Vagina (tissue), 2 donors: Measurements from ENCODE around the gene PSKH1. TPM values are rescaled to one million over a fixed set of nuclear protein-coding genes. Genes with fewer than 3 reads are reported as not detected.

Experiments used
- DNase-seq, 2 donors: peaks; one replicate each; pipeline ENCODE4 v3.0.0-alpha.2; 2017; ENCODE audit errors: extremely low spot score in 2 of 2
- H3K27ac ChIP-seq: fragments of 200-600 bp; sonication (generic); one replicate; pipeline ENCODE4 v1.5.1; 2019
- H3K27me3 ChIP-seq: fragments of 200-600 bp; sonication (generic); one replicate; pipeline ENCODE4 v1.5.1; 2019
- H3K36me3 ChIP-seq, 2 donors: fragments of 200-600 bp; sonication (generic); one replicate each; pipeline ENCODE4 v1.5.1; 2017 to 2019
- H3K4me1 ChIP-seq: fragments of 200-600 bp; sonication (generic); one replicate; pipeline ENCODE4 v1.5.1; 2019
- H3K4me3 ChIP-seq, 2 donors: fragments of 200-600 bp; sonication (generic); 1 replicate in 1 of 2; 2 replicates in 1 of 2; pipeline ENCODE4 v1.5.1; 2016 to 2019
- H3K9me3 ChIP-seq: fragments of 200-600 bp; sonication (generic); one replicate; pipeline ENCODE4 v1.5.1; 2019
- CTCF ChIP-seq, 3 experiments: fragments of 450-650 bp in 2 of 3; fragments of 200-600 bp in 1 of 3; sonication (generic) in 1 of 3; IDR thresholded peaks; one replicate each; pipeline ENCODE4 v1.5.1; 2017 to 2019; ENCODE audit warnings: antibody characterized with exemption in 3 of 3, mild to moderate bottlenecking in 2 of 3, moderate library complexity in 2 of 3
- POLR2A ChIP-seq, 2 donors: fragments of 450-650 bp; IDR thresholded peaks; one replicate each; pipeline ENCODE4 v1.6.1; 2017; ENCODE audit warnings: antibody characterized with exemption in 2 of 2, mild to moderate bottlenecking in 2 of 2, moderate library complexity in 2 of 2
- POLR2AphosphoS5 ChIP-seq, 2 donors: sonication (generic); formaldehyde crosslinking; IDR thresholded peaks; one replicate each; pipeline ENCODE4 v1.9.0; 2017; ENCODE audit warnings: antibody characterized with exemption in 2 of 2, mild to moderate bottlenecking in 2 of 2, low read depth in 1 of 2; ENCODE audit not compliant: insufficient read depth in 1 of 2
- intact Hi-C: fragments of 100-400 bp; cut with DNase I; formaldehyde crosslinking; loops from one replicate; pipeline ENCODE4 v1.15.1; 2023
- total RNA-seq: library from RNA; depleted of rRNA; stranded (reverse); fragments of >200 nt; gene quantifications from one replicate; pipeline ENCODE4 v1.2.3, GENCODE V29; 2016

Gene PSKH1
- total RNA-seq, 1 donor from 2014 or later = 17.4 TPM

GRCh38 chr16:67922221-67922620 is 29.2 kb downstream of the PSKH1 start:
- Histone ChIP-seq H3K27me3 (no peaks in the 10 kb centered on the region), H3K4me1 (peaks cover 60% of the 10 kb centered on the region), H3K4me3 (no peak overlapping the region), H3K27ac (no peak overlapping the region), H3K36me3 (peaks cover 0 to 11% of the 10 kb centered on the region in 2 donors), H3K9me3 (no peaks in the 10 kb centered on the region)
- no peak for DNase-seq
- intact Hi-C loops = no loop called here
- TF ChIP-seq CTCF (IDR thresholded peaks at IDR 0.05) = no peak
- TF ChIP-seq POLR2A (IDR thresholded peaks at IDR 0.05) = no peak
- no peak for TF ChIP-seq POLR2AphosphoS5 (IDR thresholded peaks at IDR 0.05; ENCODE audit: insufficient read depth in 1 of 2, low read depth in 1 of 2)

GRCh38 chr16:67922740-67923139 is 29.7 kb downstream of the PSKH1 start:
- no peak overlapping the region for H3K27ac ChIP-seq
- intact Hi-C loops = no loop called here
- no peak for DNase-seq

GRCh38 chr16:67923414-67924116 is 30.5 kb downstream of the PSKH1 start:
- Histone ChIP-seq H3K36me3 (peaks cover 0 to 23% of the 10 kb centered on the region in 2 donors), H3K27me3 (no peaks in the 10 kb centered on the region), H3K4me3 (no peak overlapping the region), H3K4me1 (peaks cover 52% of the 10 kb centered on the region), H3K9me3 (no peaks in the 10 kb centered on the region), H3K27ac (no peak overlapping the region)
- TF ChIP-seq POLR2AphosphoS5 (IDR thresholded peaks at IDR 0.05; ENCODE audit: insufficient read depth in 1 of 2, low read depth in 1 of 2) = no peak
- no peak for TF ChIP-seq POLR2A (IDR thresholded peaks at IDR 0.05)
- no peak for TF ChIP-seq CTCF (IDR thresholded peaks at IDR 0.05)
- no peak for DNase-seq
- intact Hi-C loops = no loop called here

More at GRCh38 chr16:67922740-67923139, 29.7 kb downstream of the PSKH1 start:
- H3K9me3 ChIP-seq = no peaks in the 10 kb centered on the region
- H3K4me3 ChIP-seq = no peak overlapping the region
- H3K27me3 ChIP-seq = no peaks in the 10 kb centered on the region
- TF ChIP-seq POLR2A (IDR thresholded peaks at IDR 0.05) = no peak
- TF ChIP-seq POLR2AphosphoS5 (IDR thresholded peaks at IDR 0.05; ENCODE audit: insufficient read depth in 1 of 2, low read depth in 1 of 2) = no peak
- TF ChIP-seq CTCF (IDR thresholded peaks at IDR 0.05) = no peak
- H3K36me3 ChIP-seq = peaks cover 0 to 16% of the 10 kb centered on the region in 2 donors
- peaks cover 54% of the 10 kb centered on the region for H3K4me1 ChIP-seq

GRCh38 chr16:67924140-67924906 is 31.3 kb downstream of the PSKH1 start:
- Histone ChIP-seq H3K27me3 (no peaks in the 10 kb centered on the region), H3K36me3 (peaks cover 0 to 23% of the 10 kb centered on the region in 2 donors), H3K9me3 (no peaks in the 10 kb centered on the region), H3K4me3 (no peak overlapping the region), H3K4me1 (peaks cover 50% of the 10 kb centered on the region), H3K27ac (no peak overlapping the region)
- no peak for DNase-seq
- intact Hi-C loops = no loop called here
- TF ChIP-seq CTCF (IDR thresholded peaks at IDR 0.05) (no peak), POLR2A (IDR thresholded peaks at IDR 0.05) (no peak), POLR2AphosphoS5 (IDR thresholded peaks at IDR 0.05; ENCODE audit: insufficient read depth in 1 of 2, low read depth in 1 of 2) (no peak)
